ENCODE results near the gene SMYD3. TPM values are rescaled to one million over a fixed set of nuclear protein-coding genes. Genes with fewer than 3 reads are reported as not detected.

Gene SMYD3
- total RNA-seq, 1 donor from 2014 or later, result 0.32 TPM

GRCh38 chr1:245939756-245940345 lies 567.2 kb downstream of the SMYD3 start:
- Histone ChIP-seq H3K9me3 (peaks cover 0 to 8% of the 10 kb centered on the region in 2 donors), H3K27me3 (no peaks in the 10 kb centered on the region), H3K27ac (no peak overlapping the region), H3K4me1 (no peaks in the 10 kb centered on the region), H3K36me3 (no peaks in the 10 kb centered on the region), H3K4me3 (no peak overlapping the region)
- intact Hi-C loops (cut with DNase I), result no loop called here
- DNase-seq (ENCODE audit: low spot score in 2 of 2), result no peak
- TF ChIP-seq CTCF (IDR thresholded peaks at IDR 0.05), result no peak

- no peaks in the 10 kb centered on the region for H3K27me3 ChIP-seq
- no peak for TF ChIP-seq CTCF (IDR thresholded peaks at IDR 0.05)
- DNase-seq (ENCODE audit: low spot score in 2 of 2), result no peak
These were observed 569.0 kb downstream of the SMYD3 start for GRCh38 chr1:245938046-245938435.

GRCh38 chr1:245937316-245938045 lies 569.6 kb downstream of the SMYD3 start:
- TF ChIP-seq CTCF (IDR thresholded peaks at IDR 0.05), result no peak
- H3K4me3 ChIP-seq, result no peak overlapping the region
- no peak for DNase-seq (ENCODE audit: low spot score in 2 of 2)
- no peaks in the 10 kb centered on the region for H3K9me3 ChIP-seq
- H3K4me1 ChIP-seq, result no peaks in the 10 kb centered on the region
- no peak overlapping the region for H3K27ac ChIP-seq
- no peaks in the 10 kb centered on the region for H3K27me3 ChIP-seq
- intact Hi-C loops (cut with DNase I), result no loop called here
- H3K36me3 ChIP-seq, result no peaks in the 10 kb centered on the region

More at GRCh38 chr1:245938046-245938435, 569.0 kb downstream of the SMYD3 start:
- Histone ChIP-seq H3K4me1 (no peaks in the 10 kb centered on the region), H3K9me3 (no peaks in the 10 kb centered on the region), H3K36me3 (no peaks in the 10 kb centered on the region), H3K27ac (no peak overlapping the region), H3K4me3 (no peak overlapping the region)
- intact Hi-C loops (cut with DNase I), result no loop called here

GRCh38 chr1:245934409-245934808 lies 572.7 kb downstream of the SMYD3 start:
- H3K4me3 ChIP-seq, result no peak overlapping the region
- no peak for DNase-seq (ENCODE audit: low spot score in 2 of 2)
- H3K9me3 ChIP-seq, result no peaks in the 10 kb centered on the region
- H3K27me3 ChIP-seq, result no peaks in the 10 kb centered on the region
- H3K4me1 ChIP-seq, result no peaks in the 10 kb centered on the region
- H3K36me3 ChIP-seq, result no peaks in the 10 kb centered on the region
- no peak for TF ChIP-seq CTCF (IDR thresholded peaks at IDR 0.05)
- no peak overlapping the region for H3K27ac ChIP-seq
- intact Hi-C loops (cut with DNase I), result no loop called here

- intact Hi-C loops (cut with DNase I), result no loop called here
- no peak overlapping the region for H3K4me3 ChIP-seq
- DNase-seq (ENCODE audit: low spot score in 2 of 2), result no peak
- no peaks in the 10 kb centered on the region for H3K36me3 ChIP-seq
- no peaks in the 10 kb centered on the region for H3K4me1 ChIP-seq
- H3K27me3 ChIP-seq, result no peaks in the 10 kb centered on the region
- TF ChIP-seq CTCF (IDR thresholded peaks at IDR 0.05), result no peak
- no peak overlapping the region for H3K27ac ChIP-seq
- no peaks in the 10 kb centered on the region for H3K9me3 ChIP-seq
These were observed 573.5 kb downstream of the SMYD3 start for GRCh38 chr1:245933431-245934045.
